Tibial artery (tissue), 4 donors: ENCODE data around the gene ZMIZ2.

ENCODE experiments used
- DNase-seq, 2 donors: peaks; one replicate each; pipeline ENCODE4 v3.0.0-alpha.2; 2019
- H3K27ac ChIP-seq, 2 donors: fragments of 200-600 bp; sonication (generic) in 1 of 2; 1 replicate in 1 of 2; 2 replicates in 1 of 2; pipeline ENCODE4 v1.5.1; 2018 to 2019; ENCODE audit warnings: mild to moderate bottlenecking in 1 of 2
- H3K27me3 ChIP-seq, 2 donors: fragments of 200-600 bp; sonication (generic) in 1 of 2; one replicate each; pipeline versions ENCODE4 v1.5.1 to v1.6.0; 2016 to 2019
- H3K36me3 ChIP-seq, 3 donors: fragments of 200-600 bp; sonication (generic) in 2 of 3; one replicate each; pipeline ENCODE4 v1.5.1; 2016 to 2019; ENCODE audit warnings: mild to moderate bottlenecking in 2 of 3
- H3K4me1 ChIP-seq, 4 donors: fragments of 200-600 bp; sonication (generic) in 2 of 4; 1 replicate in 3 of 4; 2 replicates in 1 of 4; pipeline ENCODE4 v1.5.1; 2016 to 2019
- H3K4me3 ChIP-seq, 2 donors: fragments of 200-600 bp; sonication (generic) in 1 of 2; 1 replicate in 1 of 2; 2 replicates in 1 of 2; pipeline ENCODE4 v1.5.1; 2018 to 2019; ENCODE audit warnings: mild to moderate bottlenecking in 2 of 2
- H3K9me3 ChIP-seq, 3 donors: fragments of 200-600 bp; sonication (generic) in 1 of 3; one replicate each; pipeline ENCODE4 v1.5.1; 2016 to 2019
- CTCF ChIP-seq, 2 experiments: fragments of 200-600 bp in 1 of 2; fragments of 450-650 bp in 1 of 2; IDR thresholded peaks; one replicate each; pipeline ENCODE4 v1.5.1; 2017 to 2019; ENCODE audit warnings: antibody characterized with exemption in 2 of 2, mild to moderate bottlenecking in 1 of 2, moderate library complexity in 1 of 2
- intact Hi-C: fragments of 100-400 bp; cut with DNase I; formaldehyde crosslinking; loops from one replicate; pipeline ENCODE4 v1.15.0; 2023; ENCODE audit warnings: low total_unique reads

The ZMIZ2 gene

GRCh38 chr7:44740055-44740454 is 8.6 kb upstream of the ZMIZ2 start:
- H3K4me1 ChIP-seq: no peaks in the 10 kb centered on the region
- DNase-seq: no peak
- H3K9me3 ChIP-seq: no peaks in the 10 kb centered on the region
- H3K36me3 ChIP-seq: no peaks in the 10 kb centered on the region
- no peak overlapping the region for H3K4me3 ChIP-seq
- intact Hi-C loops: no loop called here
- no peak for TF ChIP-seq CTCF (IDR thresholded peaks at IDR 0.05)
- H3K27ac ChIP-seq: no peak overlapping the region
- H3K27me3 ChIP-seq: no peaks in the 10 kb centered on the region

GRCh38 chr7:44743750-44744149 is 4.9 kb upstream of the ZMIZ2 start:
- Histone ChIP-seq H3K27ac (no peak overlapping the region), H3K27me3 (no peaks in the 10 kb centered on the region), H3K4me1 (no peaks in the 10 kb centered on the region), H3K9me3 (no peaks in the 10 kb centered on the region), H3K4me3 (no peak overlapping the region), H3K36me3 (no peaks in the 10 kb centered on the region)
- no peak for TF ChIP-seq CTCF (IDR thresholded peaks at IDR 0.05)
- DNase-seq: no peak
- intact Hi-C loops: no loop called here

- Histone ChIP-seq H3K9me3 (no peaks in the 10 kb centered on the region), H3K4me1 (peaks cover 0 to 31% (median 20%) of the 10 kb centered on the region in 4 donors), H3K27ac (peak overlapping the region; percentile 83 to 91), H3K36me3 (no peaks in the 10 kb centered on the region), H3K4me3 (peak overlapping the region; percentile 88 to 92), H3K27me3 (no peaks in the 10 kb centered on the region)
- intact Hi-C loops: loop anchor here (1.0 to 5.0 kb wide), 2 partner anchors 47 to 167 kb away; partner anchors contain the start of genes PPIA and TMED4
- no peak for TF ChIP-seq CTCF (IDR thresholded peaks at IDR 0.05)
- DNase-seq: no peak
Measured at GRCh38 chr7:44748948-44749731, 493 bp downstream of the ZMIZ2 start.

- H3K4me3 ChIP-seq: peak overlapping the region; percentile 88 to 92
Measured at GRCh38 chr7:44749992-44750391, 1.3 kb downstream of the ZMIZ2 start.

GRCh38 chr7:44750424-44750823 is 1.8 kb downstream of the ZMIZ2 start:
- TF ChIP-seq CTCF (IDR thresholded peaks at IDR 0.05): no peak
- Histone ChIP-seq H3K27me3 (no peaks in the 10 kb centered on the region), H3K4me3 (no peak overlapping the region), H3K36me3 (no peaks in the 10 kb centered on the region), H3K4me1 (peaks cover 0 to 43% (median 27%) of the 10 kb centered on the region in 4 donors), H3K9me3 (no peaks in the 10 kb centered on the region), H3K27ac (no peak overlapping the region)
- intact Hi-C loops: no loop called here
- no peak for DNase-seq

More at GRCh38 chr7:44749992-44750391, 1.3 kb downstream of the ZMIZ2 start:
- Histone ChIP-seq H3K36me3 (no peaks in the 10 kb centered on the region), H3K27ac (peak overlapping the region in 1 of 2 donors; percentile 83), H3K9me3 (no peaks in the 10 kb centered on the region), H3K4me1 (peaks cover 0 to 39% (median 24%) of the 10 kb centered on the region in 4 donors), H3K27me3 (no peaks in the 10 kb centered on the region)
- no peak for TF ChIP-seq CTCF (IDR thresholded peaks at IDR 0.05)
- DNase-seq: no peak
- intact Hi-C loops: loop anchor here (5.0 kb wide), 1 partner anchor 168 kb away; the partner anchor contains the start of gene TMED4
